ENCODE results near the gene OPN3.
A peak's percentile ranks its signal among the peaks of the same experiment; 100 is the strongest.
"Not testable (repeated sequence)": the region's sequence is repeated elsewhere in the genome, so short reads cannot be mapped to it uniquely, and the experiment has no call there.

The OPN3 gene, protein sequence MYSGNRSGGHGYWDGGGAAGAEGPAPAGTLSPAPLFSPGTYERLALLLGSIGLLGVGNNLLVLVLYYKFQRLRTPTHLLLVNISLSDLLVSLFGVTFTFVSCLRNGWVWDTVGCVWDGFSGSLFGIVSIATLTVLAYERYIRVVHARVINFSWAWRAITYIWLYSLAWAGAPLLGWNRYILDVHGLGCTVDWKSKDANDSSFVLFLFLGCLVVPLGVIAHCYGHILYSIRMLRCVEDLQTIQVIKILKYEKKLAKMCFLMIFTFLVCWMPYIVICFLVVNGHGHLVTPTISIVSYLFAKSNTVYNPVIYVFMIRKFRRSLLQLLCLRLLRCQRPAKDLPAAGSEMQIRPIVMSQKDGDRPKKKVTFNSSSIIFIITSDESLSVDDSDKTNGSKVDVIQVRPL

DNA sequence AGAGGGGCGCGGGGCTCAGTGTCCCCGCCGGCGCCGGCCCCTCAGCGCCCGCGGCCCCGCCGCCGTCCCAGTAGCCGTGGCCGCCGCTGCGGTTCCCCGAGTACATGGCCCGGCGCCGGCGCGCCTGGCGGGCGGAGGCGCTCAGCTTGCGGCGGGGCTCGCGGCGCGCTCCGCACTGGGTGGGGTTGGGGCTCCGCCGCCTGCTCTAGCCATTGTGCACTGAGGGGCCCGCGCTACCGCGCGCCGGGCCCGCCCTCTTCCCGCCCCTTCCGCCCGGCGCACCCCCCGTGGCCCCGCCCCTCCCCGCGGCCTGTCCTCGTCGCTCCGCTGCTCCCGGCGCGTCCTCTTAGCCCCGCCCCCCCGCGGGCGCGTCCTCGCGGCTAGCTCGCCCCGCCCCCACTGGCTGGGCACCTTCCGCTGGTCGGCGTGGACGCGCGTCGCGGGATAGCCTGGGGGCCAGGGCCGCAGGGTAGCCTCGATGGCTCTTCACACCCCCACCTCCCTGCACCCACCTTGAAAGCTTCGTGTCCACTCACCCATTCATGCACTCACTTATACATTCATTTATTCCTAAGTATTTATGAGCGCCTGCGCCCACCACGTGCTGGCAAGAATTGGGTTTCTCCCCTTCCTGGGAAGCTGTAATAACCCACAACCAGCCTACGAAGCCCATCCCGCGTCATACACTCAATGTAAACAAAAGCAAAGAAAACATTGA, at the start of gene OPN3, which contains the start of gene CHML:
Gene OPN3 (minus strand): TSS at position 221 of the 718 bp plus-strand sequence. CDS start 115 bp downstream, at position 106.
Gene CHML (minus strand): TSS at position 221 of the 718 bp plus-strand sequence. CDS start 4,603 bp downstream, outside the sequence.
- peak; percentile 61 to 67 for DNase-seq

- no peak for DNase-seq
Observed at GRCh38 chr1:241688940-241689368, 48.8 kb upstream of the OPN3 start.

GRCh38 chr1:241684108-241684507, 43.9 kb upstream of the OPN3 start:
- no peak for DNase-seq

- no peak for DNase-seq
Observed at GRCh38 chr1:241682921-241683320, 42.8 kb upstream of the OPN3 start.

GRCh38 chr1:241681861-241682448, 41.8 kb upstream of the OPN3 start:
- not testable (repeated sequence) for DNase-seq

DNA sequence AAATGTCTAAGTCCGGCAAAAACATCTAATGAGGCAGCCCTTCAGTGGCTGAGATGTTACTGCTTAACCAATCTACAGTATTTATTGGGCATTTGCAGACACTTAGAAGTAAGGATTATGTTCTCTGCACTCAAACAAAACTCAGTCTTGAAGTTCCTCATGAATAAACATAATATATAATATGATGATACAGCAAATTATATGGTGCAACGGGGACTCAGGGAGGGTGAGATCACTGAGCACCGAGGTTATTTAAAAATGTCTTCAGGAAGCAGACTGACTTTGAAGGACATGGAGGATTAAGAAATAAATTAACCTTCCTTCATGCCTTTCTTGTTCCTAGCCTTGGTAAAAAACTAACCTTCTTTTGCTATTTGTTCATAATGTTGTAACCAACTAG, 39.8 kb upstream of the OPN3 start:
- DNase-seq = no peak

DNA sequence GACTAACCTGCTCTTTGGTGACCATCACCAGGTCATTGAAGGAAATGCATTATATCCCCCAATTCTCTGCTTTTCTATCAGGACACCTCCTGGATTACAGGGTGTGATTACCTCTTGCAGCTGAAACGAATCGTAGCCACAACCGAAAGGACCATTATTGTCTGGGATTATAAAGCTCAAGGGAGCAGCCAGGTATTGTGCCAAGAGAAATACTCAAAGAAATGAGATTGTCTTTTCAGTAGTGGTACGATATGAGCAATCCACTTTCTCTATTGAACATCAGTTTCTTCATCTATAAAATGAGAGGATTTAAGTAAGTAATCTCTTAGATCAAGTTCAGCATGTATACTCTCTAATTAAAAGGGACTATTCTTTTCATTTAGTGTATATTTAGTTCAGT, 39.2 kb upstream of the OPN3 start:
- no peak for DNase-seq

- no peak for DNase-seq
Observed at GRCh38 chr1:241678536-241678935, 38.4 kb upstream of the OPN3 start.

DNA sequence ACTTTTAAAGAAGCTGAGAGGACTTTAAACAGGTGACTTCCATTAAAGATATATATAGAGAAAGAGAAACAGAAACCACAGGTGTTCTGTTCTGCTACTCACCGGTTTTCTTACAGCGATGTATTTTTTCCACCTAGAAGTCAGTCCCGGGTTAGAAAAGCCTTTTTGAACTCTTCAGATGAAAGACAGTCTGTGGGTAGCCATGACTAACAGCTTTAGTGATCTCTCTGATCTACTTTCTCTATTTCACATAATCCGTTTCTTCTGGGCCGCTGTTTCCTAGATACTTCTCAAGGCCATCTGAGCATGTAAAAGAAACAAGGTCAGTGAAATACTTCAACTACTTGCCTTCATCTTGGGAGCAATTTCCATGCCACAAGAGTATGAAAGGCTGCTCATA, 37.0 kb upstream of the OPN3 start:
- DNase-seq = no peak

- no peak for DNase-seq
Observed at GRCh38 chr1:241675983-241676382, 35.8 kb upstream of the OPN3 start.

DNA sequence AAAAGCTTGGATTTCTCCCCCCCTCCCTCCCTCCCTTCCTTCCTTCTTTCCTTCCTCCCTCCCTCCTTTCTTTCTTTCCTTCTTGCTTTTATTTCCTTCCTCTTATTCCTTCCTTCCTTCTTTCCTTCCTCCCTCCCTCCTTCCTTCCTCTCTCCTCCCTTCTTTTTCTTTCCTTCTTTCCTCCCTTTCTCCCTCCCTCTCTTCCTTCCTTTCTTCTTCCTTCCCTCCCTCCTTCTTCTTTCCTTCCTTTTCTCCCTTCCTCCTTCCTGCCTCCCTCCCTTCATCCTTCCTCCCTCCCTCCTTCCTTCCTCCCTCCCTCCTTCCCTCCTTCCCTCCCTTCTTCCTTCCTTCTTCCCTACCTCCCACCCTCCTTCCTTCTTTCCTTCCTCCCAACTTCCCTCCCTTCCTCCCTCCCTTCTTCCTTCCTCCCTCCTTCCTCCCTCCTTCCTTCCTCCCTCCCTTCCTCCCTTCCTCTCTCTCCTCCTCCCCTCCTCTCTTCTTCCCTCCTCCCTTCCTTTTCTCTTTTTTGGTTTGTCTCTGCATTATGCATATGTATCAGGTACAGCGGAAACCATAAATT, 34.7 kb upstream of the OPN3 start:
- no peak for DNase-seq

DNA sequence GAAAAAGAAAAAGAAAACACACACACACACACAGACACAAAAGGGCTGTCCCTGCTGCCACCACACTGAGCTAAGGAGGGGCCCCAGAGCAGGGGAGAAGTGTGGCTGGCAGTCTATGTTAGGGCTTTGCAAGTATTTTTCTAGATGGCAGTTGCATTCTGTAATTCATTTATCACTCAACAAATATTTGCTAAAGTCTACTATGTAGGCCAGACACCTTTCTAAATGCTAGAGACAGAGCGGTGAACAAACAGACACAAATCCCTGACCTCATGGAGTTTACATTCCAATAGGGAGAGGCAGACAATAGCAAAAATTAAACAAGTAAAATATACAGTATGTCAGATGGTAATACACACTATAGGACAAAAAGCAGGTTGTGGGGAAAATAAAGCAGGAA, 32.1 kb upstream of the OPN3 start:
- DNase-seq = no peak

- no peak for DNase-seq
Observed at GRCh38 chr1:241666419-241666818, 26.2 kb upstream of the OPN3 start.

GRCh38 chr1:241660424-241660972, 20.3 kb upstream of the OPN3 start:
- no peak for DNase-seq

GRCh38 chr1:241659016-241659415, 18.8 kb upstream of the OPN3 start:
- not testable (repeated sequence) for DNase-seq

DNA sequence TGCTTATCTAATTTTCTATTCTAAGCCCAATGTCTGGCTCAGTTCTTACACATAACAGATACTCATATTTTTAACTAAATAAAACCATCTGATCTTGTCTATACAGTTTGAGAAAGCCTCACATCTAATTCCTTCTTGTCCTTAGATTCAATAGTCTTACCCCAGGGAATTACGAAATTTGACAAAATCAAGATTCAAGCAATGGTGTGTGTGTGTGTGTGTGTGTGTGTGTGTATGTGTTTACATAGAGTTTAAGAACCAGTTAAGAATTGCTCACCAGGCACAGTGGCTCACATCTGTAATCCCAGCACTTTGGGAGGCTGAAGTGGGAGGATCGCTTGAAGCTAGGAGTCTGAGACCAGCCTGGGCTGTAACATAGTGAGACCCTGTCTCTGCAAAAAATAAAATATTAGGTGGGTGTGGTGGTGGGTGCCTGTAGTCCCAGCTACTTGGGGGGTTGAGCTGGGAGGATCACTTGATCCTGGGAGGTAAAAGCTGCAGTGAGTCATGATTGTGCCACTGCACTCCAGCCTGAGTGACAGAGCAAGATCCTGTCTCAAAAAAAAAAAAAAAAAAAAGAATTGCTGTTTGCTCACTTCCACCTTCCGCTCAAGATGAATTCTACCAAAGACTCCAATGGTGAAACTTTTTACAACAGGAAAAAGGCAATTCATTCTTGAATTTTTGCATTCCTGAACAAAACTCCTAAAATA, 18.1 kb upstream of the OPN3 start:
- no peak for DNase-seq

- DNase-seq = no peak
Observed at GRCh38 chr1:241654641-241655040, 14.5 kb upstream of the OPN3 start.

GRCh38 chr1:241654019-241654418, 13.8 kb upstream of the OPN3 start:
- DNase-seq = no peak

DNA sequence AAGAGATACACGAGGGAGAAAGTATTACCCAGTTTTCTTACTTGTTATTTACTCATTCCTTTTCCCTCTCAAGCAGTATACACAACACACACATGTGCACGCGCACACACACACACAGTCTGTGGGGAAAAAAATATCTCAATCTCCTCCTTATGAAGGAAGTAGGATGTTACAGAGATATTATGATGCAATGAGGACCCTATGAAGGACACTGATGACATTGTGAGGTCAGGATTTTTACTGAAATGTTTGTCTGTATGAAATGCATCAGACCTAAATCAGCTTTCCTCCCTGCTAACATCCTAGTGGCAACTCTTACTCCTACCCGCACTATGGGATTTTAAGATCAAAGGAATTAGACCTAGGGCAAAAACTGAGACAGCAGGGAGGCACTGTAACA, 11.8 kb upstream of the OPN3 start, which contains the start of gene WDR64:
Gene WDR64 (plus strand): TSS at position 270 of the 400 bp plus-strand sequence. CDS start 204 bp downstream, outside the sequence.
- no peak for DNase-seq

DNA sequence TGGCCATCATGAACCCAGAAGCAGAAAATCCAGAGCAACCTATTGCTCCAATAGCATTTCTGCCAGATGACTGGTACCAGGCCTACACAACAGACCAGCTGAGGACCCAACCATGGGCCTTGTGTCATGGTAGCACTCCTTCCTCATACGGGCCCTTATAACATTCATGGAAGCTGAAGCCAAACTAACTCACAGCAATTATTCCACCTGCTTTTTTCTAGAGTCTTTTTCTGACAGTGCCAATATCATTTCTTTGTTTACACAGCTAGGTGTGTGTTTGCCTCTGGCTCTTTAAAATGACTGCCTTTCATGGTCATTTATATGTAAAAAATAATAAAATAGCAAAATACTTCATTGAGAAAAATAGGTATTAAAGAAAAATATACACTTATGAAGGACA, 8.0 kb upstream of the OPN3 start:
- no peak for DNase-seq

GRCh38 chr1:241647658-241648057, 7.5 kb upstream of the OPN3 start:
- no peak for DNase-seq

DNA sequence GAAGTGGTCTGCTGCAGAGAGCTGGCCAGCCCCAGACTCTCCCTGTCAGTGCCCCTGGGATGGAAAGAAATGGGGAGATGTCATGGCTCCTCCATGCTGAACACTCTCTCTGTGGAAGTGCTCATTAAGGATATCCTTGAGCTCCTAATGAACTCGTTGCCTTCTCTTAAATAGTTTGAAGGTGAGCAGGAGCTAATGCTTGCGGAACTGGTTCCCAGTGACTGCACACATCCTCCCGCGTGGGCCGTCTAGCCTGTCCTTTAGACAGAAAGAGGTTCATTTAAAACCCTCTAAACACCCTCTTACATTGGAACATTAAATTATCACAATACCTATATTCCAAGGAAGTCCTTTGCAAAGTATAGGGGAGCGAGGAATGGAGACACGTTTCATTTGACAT, 6.0 kb upstream of the OPN3 start:
- no peak for DNase-seq
